T-cell (primary cell): ENCODE results near the gene MYOZ3. TPM values are rescaled to one million over a fixed set of nuclear protein-coding genes. Genes with fewer than 3 reads are reported as not detected.

ENCODE experiments used
- ATAC-seq, 4 experiments: fragments of 200-7000 bp in 3 of 4; fragments of 150-1000 bp in 1 of 4; cut with Tn5 transposase; replicated peaks in 1 of 4; 1 replicate in 3 of 4; 2 replicates in 1 of 4; pipeline ENCODE4 v1.10.0; 2021; ENCODE audit warnings: moderate library complexity in 3 of 4, mild to moderate bottlenecking in 2 of 4, moderate number of reproducible peaks in 1 of 4
- CTCF ChIA-PET, 2 donors: fragments of 300-600 bp; sonication (Branson Sonifier 250); formaldehyde crosslinking; loops; one replicate each; lab custom pipeline; 2022; ENCODE audit warnings: antibody characterized with exemption in 2 of 2; lab: Charles Lee
- POLR2A ChIA-PET, 2 donors: fragments of 300-600 bp; sonication (Branson Sonifier 250); formaldehyde crosslinking; loops; one replicate each; lab custom pipeline; 2022; ENCODE audit warnings: antibody characterized with exemption in 2 of 2; lab: Charles Lee
- DNase-seq, 35 experiments: peaks; one replicate each; pipeline versions ENCODE4 v3.0.0 to v3.0.0-alpha.2; 2013 to 2023
- H3K27ac ChIP-seq: one replicate; pipeline ENCODE4 v1.5.1; 2013; ENCODE audit warnings: low read length
- H3K27me3 ChIP-seq, 2 experiments: replicated peaks in 1 of 2; 1 replicate in 1 of 2; 2 replicates in 1 of 2; pipeline versions ENCODE4 v1.6.1 to v1.7.0; 2013; ENCODE audit warnings: low read length in 1 of 2, mixed read lengths in 1 of 2; ENCODE audit not compliant: control insufficient read depth in 2 of 2, insufficient read depth in 2 of 2; ENCODE audit errors: extremely low read depth in 1 of 2
- H3K36me3 ChIP-seq, 2 donors: 1 replicate in 1 of 2; 2 replicates in 1 of 2; pipeline versions ENCODE4 v1.6.1 to v1.7.0; 2013; ENCODE audit warnings: low read length in 1 of 2; ENCODE audit not compliant: control insufficient read depth in 2 of 2, insufficient read depth in 1 of 2; ENCODE audit errors: extremely low read depth in 1 of 2
- H3K4me1 ChIP-seq, 2 experiments: 1 replicate in 1 of 2; 2 replicates in 1 of 2; pipeline versions ENCODE4 v1.6.1 to v1.7.0; 2013; ENCODE audit warnings: low read length in 2 of 2, mixed read lengths in 1 of 2; ENCODE audit not compliant: insufficient read depth in 2 of 2, control insufficient read depth in 1 of 2; ENCODE audit errors: extremely low read depth in 1 of 2
- H3K4me3 ChIP-seq, 2 donors: 1 replicate in 1 of 2; 2 replicates in 1 of 2; pipeline versions ENCODE4 v1.5.1 to v1.7.0; 2013; ENCODE audit warnings: mild to moderate bottlenecking in 2 of 2, low read length in 1 of 2, moderate library complexity in 1 of 2; ENCODE audit not compliant: control insufficient read depth in 1 of 2; ENCODE audit errors: extremely low read depth in 1 of 2
- H3K9me3 ChIP-seq: 2 replicates; pipeline ENCODE4 v1.7.0; 2013
- H3K27ac Mint-ChIP-seq, 2 donors: one replicate each; pipeline ENCODE4 v1.8.0; 2020 to 2021; ENCODE audit warnings: mild to moderate bottlenecking in 2 of 2, mixed read lengths in 2 of 2
- H3K27me3 Mint-ChIP-seq, 2 donors: one replicate each; pipeline ENCODE4 v1.8.0; 2021 to 2022; ENCODE audit warnings: mixed read lengths in 2 of 2
- H3K36me3 Mint-ChIP-seq: one replicate; pipeline ENCODE4 v1.8.0; 2021; ENCODE audit warnings: mixed read lengths
- H3K4me1 Mint-ChIP-seq, 3 donors: one replicate each; pipeline ENCODE4 v1.8.0; 2020 to 2022; ENCODE audit warnings: mixed read lengths in 3 of 3, mild to moderate bottlenecking in 1 of 3
- H3K4me3 Mint-ChIP-seq, 3 donors: one replicate each; pipeline ENCODE4 v1.8.0; 2020 to 2022; ENCODE audit warnings: mild to moderate bottlenecking in 3 of 3, mixed read lengths in 3 of 3, moderate library complexity in 3 of 3
- H3K9me3 Mint-ChIP-seq, 3 donors: one replicate each; pipeline ENCODE4 v1.8.0; 2020 to 2022; ENCODE audit warnings: mixed read lengths in 3 of 3
- WGBS: methylation state at CpG from one replicate; pipeline ENCODE4 v1.1.5; 2013; ENCODE audit warnings: missing lambda C conversion rate; ENCODE audit not compliant: insufficient coverage; 5-methylcytosine and 5-hydroxymethylcytosine counted together
- total RNA-seq, 35 experiments: library from RNA in 6 of 35; stranded (reverse) in 6 of 35; fragments of 120-200 nt in 1 of 35; gene quantifications; one replicate each; pipeline versions ENCODE4 v1.2.1 to v1.2.4 and lab custom pipeline; 2013 to 2026

The MYOZ3 gene
- total RNA-seq, 5 donors from 2014 or later (not counting 1 experiment from before 2014, with no cell fraction given): not detected

DNA sequence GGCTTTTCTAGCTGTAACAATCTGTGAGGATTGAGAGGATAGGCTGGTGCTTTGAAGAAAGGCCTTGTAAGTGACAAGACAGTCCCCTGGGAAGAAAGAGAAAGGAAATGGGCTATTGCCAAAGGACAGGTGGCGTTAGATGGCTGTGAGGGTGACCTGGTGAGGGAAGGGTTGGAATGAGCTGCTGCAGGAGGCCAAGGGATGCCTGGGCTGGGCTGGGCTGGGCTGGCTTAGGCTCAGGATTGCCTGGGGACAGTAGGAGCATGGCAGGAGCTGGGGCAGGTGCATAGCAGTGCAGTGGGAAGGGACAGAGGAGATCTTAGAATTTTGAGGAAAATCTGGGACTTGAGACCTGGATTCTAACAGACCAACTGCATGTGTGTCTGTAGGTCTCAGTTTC is 9.7 kb upstream of the MYOZ3 start:
- CTCF ChIA-PET: interaction anchor here in 1 of 2 donors (0.7 kb wide), 1 partner anchor 151 kb away, joined by 3 read pairs; no protein-coding TSS in a partner anchor
- no peaks in the 10 kb centered on the region for H3K36me3 ChIP-seq
- Mint-ChIP-seq H3K4me1 (peaks cover 0 to 3% (median 3%) of the 10 kb centered on the region in 3 donors), H3K27ac (no peak overlapping the region), H3K36me3 (no peaks in the 10 kb centered on the region), H3K4me3 (no peak overlapping the region), H3K9me3 (no peaks in the 10 kb centered on the region), H3K27me3 (peaks cover 0 to 3% of the 10 kb centered on the region in 2 donors)
- POLR2A ChIA-PET: no interaction called here
- WGBS: 43% methylated on average over 1 of the region's 1 CpG
- DNase-seq (no peak), ATAC-seq (no peak)
- H3K4me1 ChIP-seq: peaks cover 0 to 5% of the 10 kb centered on the region in 2 experiments
- H3K9me3 ChIP-seq: no peaks in the 10 kb centered on the region
- H3K4me3 ChIP-seq: no peak overlapping the region
- no peaks in the 10 kb centered on the region for H3K27me3 ChIP-seq
- H3K27ac ChIP-seq: no peak overlapping the region

GRCh38 chr5:150651924-150652671 is 9.0 kb upstream of the MYOZ3 start:
- H3K4me1 ChIP-seq: peaks cover 0 to 9% of the 10 kb centered on the region in 2 experiments
- H3K4me3 Mint-ChIP-seq: no peak overlapping the region
- H3K36me3 Mint-ChIP-seq: no peaks in the 10 kb centered on the region
- DNase-seq (no peak), ATAC-seq (no peak)
- peaks cover 0 to 3% of the 10 kb centered on the region in 2 donors for H3K27me3 Mint-ChIP-seq
- WGBS: 86% methylated on average over 5 of the region's 13 CpGs
- no peak overlapping the region for H3K27ac ChIP-seq
- no peaks in the 10 kb centered on the region for H3K9me3 Mint-ChIP-seq
- peaks cover 0 to 3% (median 3%) of the 10 kb centered on the region in 3 donors for H3K4me1 Mint-ChIP-seq
- no peaks in the 10 kb centered on the region for H3K36me3 ChIP-seq
- CTCF ChIA-PET: interaction anchor here (0.5 kb wide), 2 partner anchors 302 to 1102 kb away, joined by 3 read pairs; no protein-coding TSS in a partner anchor
- H3K4me3 ChIP-seq: no peak overlapping the region
- POLR2A ChIA-PET: interaction anchor here in 1 of 2 donors (0.6 kb wide), 1 partner anchor 236 kb away, joined by 5 read pairs; no protein-coding TSS in a partner anchor
- H3K27ac Mint-ChIP-seq: no peak overlapping the region
- no peaks in the 10 kb centered on the region for H3K9me3 ChIP-seq
- peaks cover 0 to under 1% of the 10 kb centered on the region in 2 experiments for H3K27me3 ChIP-seq

DNA sequence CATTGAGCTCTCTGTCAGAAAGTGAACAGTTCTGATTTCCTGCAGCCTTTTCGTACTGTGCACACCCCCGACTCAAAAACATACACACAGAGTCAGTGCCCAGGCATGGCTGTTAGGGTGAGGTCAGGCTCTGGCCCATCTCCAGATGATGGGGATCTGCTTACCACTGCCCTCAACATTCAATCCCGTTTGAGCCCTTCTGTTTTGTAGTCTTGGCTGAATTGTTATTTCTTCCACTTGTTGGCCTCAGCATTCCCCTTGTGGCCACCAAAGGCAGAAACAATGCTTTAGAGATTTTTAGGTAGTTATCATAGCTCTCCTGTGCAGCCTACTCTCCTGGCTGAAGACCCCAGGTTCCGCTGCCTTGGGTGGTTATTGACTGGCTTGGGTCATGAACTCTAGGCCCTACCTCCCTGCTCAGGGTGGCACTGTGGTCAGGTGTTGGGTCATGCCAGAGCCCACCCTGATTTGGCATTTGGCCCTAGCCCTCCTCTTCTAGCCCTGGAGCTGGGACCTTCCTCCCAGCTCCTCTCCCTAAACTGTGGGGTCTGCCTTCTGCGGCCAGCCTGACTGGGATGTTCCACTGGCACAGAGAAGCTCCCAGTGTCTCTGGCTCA is 7.8 kb upstream of the MYOZ3 start:
- ChIA-PET CTCF (interaction anchor here in 1 of 2 donors (0.5 to 0.6 kb wide), 2 partner anchors 107 to 1103 kb away, joined by 3 read pairs; no protein-coding TSS in a partner anchor), POLR2A (no interaction called here)
- H3K27me3 Mint-ChIP-seq: no peaks in the 10 kb centered on the region
- no peak overlapping the region for H3K4me3 Mint-ChIP-seq
- Histone ChIP-seq H3K27ac (no peak overlapping the region), H3K4me1 (peaks cover 0 to 13% of the 10 kb centered on the region in 2 experiments), H3K36me3 (no peaks in the 10 kb centered on the region), H3K4me3 (no peak overlapping the region), H3K27me3 (peaks cover 0 to 5% of the 10 kb centered on the region in 2 experiments), H3K9me3 (no peaks in the 10 kb centered on the region)
- peaks cover 3 to 10% (median 7%) of the 10 kb centered on the region in 3 donors for H3K4me1 Mint-ChIP-seq
- no peak overlapping the region for H3K27ac Mint-ChIP-seq
- ATAC-seq (no peak), DNase-seq (no peak)
- H3K36me3 Mint-ChIP-seq: no peaks in the 10 kb centered on the region
- 100% methylated on average over 2 of the region's 5 CpGs for WGBS
- H3K9me3 Mint-ChIP-seq: no peaks in the 10 kb centered on the region

DNA sequence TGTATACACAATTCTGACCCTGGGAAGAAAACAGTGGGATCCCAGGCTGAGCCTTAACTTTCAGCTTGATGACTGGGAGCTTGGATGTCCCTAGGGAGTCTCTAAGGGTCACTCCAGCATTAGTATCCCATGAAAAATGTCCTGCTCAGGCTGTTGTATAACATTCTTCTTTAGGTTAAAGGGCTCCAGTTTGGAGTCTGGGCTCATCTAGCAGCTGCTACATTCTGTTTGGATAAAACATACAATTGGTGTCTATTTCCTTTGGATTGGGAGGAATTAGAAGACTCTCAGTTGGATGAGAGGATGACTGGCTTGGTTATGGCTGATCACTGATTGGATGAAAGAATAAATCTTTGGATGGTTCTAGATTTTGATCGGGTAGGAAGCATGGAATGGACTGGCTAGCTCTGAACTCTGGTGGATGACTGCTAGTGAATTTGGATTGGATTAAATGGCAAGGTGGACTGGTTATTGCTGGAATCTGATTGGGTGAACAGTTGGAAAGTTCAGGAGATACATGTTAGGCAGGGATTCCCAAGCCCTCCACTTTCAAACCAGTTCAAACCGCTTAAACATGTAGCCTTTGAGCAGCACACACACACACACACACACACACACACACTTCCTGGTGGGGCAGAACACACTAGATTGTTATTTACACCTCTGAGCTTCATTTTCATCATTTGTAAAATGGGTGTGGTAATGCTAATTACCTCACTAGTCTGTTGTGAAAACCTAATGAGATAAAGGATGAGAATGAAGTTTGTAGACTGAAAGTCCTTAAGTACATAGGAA is 7.1 kb upstream of the MYOZ3 start:
- Histone ChIP-seq H3K9me3 (no peaks in the 10 kb centered on the region), H3K27me3 (peaks cover 0 to 5% of the 10 kb centered on the region in 2 experiments), H3K36me3 (no peaks in the 10 kb centered on the region), H3K4me3 (no peak overlapping the region), H3K27ac (no peak overlapping the region), H3K4me1 (peaks cover 0 to 13% of the 10 kb centered on the region in 2 experiments)
- H3K27me3 Mint-ChIP-seq: no peaks in the 10 kb centered on the region
- H3K36me3 Mint-ChIP-seq: no peaks in the 10 kb centered on the region
- ATAC-seq: no peak
- 100% methylated on average over 1 of the region's 2 CpGs for WGBS
- H3K4me1 Mint-ChIP-seq: peaks cover 3 to 10% (median 7%) of the 10 kb centered on the region in 3 donors
- ChIA-PET POLR2A (no interaction called here), CTCF (interaction anchor here in 1 of 2 donors (1.0 kb wide), 2 partner anchors 93 to 195 kb away, joined by 3 to 8 read pairs; no protein-coding TSS in a partner anchor)
- no peak overlapping the region for H3K4me3 Mint-ChIP-seq
- no peak overlapping the region for H3K27ac Mint-ChIP-seq
- no peaks in the 10 kb centered on the region for H3K9me3 Mint-ChIP-seq
- DNase-seq: peak in 1 of 35 experiments; percentile 20

DNA sequence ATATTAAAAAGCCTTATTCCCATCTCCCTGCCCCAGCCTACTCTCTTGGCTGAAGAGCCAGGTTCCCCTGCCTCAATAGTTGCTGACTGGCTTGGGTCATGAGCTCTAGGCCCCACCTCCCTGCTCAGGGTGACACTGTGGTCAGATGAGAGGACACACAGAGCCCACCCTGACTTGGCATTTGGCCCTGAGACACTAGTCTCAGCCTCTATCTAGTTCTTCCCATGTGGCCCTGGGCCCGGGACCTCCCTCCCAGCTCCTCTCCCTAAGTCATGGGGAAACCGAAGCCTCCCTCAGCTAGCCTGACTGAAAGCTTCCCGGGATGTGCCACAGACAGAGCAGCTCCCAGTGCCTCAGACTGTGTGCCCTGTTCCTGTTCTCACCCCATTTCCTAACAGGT is 5.8 kb upstream of the MYOZ3 start:
- Histone ChIP-seq H3K27ac (no peak overlapping the region), H3K36me3 (no peaks in the 10 kb centered on the region), H3K4me3 (no peak overlapping the region), H3K9me3 (no peaks in the 10 kb centered on the region), H3K4me1 (peaks cover 0 to 13% of the 10 kb centered on the region in 2 experiments), H3K27me3 (peaks cover 0 to 5% of the 10 kb centered on the region in 2 experiments)
- Mint-ChIP-seq H3K9me3 (no peaks in the 10 kb centered on the region), H3K4me3 (peak overlapping the region in 1 of 3 donors; percentile 71), H3K36me3 (no peaks in the 10 kb centered on the region), H3K4me1 (peaks cover 3 to 10% (median 7%) of the 10 kb centered on the region in 3 donors), H3K27me3 (no peaks in the 10 kb centered on the region), H3K27ac (no peak overlapping the region)
- 83% methylated on average over 1 of the region's 3 CpGs for WGBS
- ChIA-PET CTCF (interaction anchor here (0.6 to 1.6 kb wide), 3 partner anchors 14 to 231 kb away, joined by 3 to 4 read pairs (median 3); no protein-coding TSS in a partner anchor), POLR2A (no interaction called here)
- ATAC-seq: no peak
- no peak for DNase-seq
